ENCODE results near the gene ZNF148. TPM values are rescaled to one million over a fixed set of nuclear protein-coding genes. Genes with fewer than 3 reads are reported as not detected.
"Not testable (repeated sequence)": the region's sequence is repeated elsewhere in the genome, so short reads cannot be mapped to it uniquely, and the experiment has no call there.

ZNF148 gene
- total RNA-seq, 1 experiment from 2014 or later, result 19.7 TPM

- TF ChIP-seq, protein P1, sequence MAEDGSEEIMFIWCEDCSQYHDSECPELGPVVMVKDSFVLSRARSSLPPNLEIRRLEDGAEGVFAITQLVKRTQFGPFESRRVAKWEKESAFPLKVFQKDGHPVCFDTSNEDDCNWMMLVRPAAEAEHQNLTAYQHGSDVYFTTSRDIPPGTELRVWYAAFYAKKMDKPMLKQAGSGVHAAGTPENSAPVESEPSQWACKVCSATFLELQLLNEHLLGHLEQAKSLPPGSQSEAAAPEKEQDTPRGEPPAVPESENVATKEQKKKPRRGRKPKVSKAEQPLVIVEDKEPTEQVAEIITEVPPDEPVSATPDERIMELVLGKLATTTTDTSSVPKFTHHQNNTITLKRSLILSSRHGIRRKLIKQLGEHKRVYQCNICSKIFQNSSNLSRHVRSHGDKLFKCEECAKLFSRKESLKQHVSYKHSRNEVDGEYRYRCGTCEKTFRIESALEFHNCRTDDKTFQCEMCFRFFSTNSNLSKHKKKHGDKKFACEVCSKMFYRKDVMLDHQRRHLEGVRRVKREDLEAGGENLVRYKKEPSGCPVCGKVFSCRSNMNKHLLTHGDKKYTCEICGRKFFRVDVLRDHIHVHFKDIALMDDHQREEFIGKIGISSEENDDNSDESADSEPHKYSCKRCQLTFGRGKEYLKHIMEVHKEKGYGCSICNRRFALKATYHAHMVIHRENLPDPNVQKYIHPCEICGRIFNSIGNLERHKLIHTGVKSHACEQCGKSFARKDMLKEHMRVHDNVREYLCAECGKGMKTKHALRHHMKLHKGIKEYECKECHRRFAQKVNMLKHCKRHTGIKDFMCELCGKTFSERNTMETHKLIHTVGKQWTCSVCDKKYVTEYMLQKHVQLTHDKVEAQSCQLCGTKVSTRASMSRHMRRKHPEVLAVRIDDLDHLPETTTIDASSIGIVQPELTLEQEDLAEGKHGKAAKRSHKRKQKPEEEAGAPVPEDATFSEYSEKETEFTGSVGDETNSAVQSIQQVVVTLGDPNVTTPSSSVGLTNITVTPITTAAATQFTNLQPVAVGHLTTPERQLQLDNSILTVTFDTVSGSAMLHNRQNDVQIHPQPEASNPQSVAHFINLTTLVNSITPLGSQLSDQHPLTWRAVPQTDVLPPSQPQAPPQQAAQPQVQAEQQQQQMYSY (CRISPR knock-in tag; IDR thresholded peaks at IDR 0.05), result no peak
- TF ChIP-seq ATF1 (CRISPR knock-in tag; IDR thresholded peaks at IDR 0.05) (no peak), AFF4 (CRISPR knock-in tag; IDR thresholded peaks at IDR 0.05; ENCODE audit: borderline replicate concordance) (no peak), MXD4 (CRISPR knock-in tag; IDR thresholded peaks at IDR 0.05; ENCODE audit: borderline replicate concordance) (no peak), FOXK1 (CRISPR knock-in tag; IDR thresholded peaks at IDR 0.05) (no peak), TEAD4 (CRISPR knock-in tag; IDR thresholded peaks at IDR 0.05) (no peak), ATF6 (CRISPR knock-in tag; IDR thresholded peaks at IDR 0.05) (no peak), EMX1 (CRISPR knock-in tag; IDR thresholded peaks at IDR 0.05) (no peak)
- TF ChIP-seq, protein P2, sequence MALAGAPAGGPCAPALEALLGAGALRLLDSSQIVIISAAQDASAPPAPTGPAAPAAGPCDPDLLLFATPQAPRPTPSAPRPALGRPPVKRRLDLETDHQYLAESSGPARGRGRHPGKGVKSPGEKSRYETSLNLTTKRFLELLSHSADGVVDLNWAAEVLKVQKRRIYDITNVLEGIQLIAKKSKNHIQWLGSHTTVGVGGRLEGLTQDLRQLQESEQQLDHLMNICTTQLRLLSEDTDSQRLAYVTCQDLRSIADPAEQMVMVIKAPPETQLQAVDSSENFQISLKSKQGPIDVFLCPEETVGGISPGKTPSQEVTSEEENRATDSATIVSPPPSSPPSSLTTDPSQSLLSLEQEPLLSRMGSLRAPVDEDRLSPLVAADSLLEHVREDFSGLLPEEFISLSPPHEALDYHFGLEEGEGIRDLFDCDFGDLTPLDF (CRISPR knock-in tag; IDR thresholded peaks at IDR 0.05), result no peak
- TF ChIP-seq, protein P3, sequence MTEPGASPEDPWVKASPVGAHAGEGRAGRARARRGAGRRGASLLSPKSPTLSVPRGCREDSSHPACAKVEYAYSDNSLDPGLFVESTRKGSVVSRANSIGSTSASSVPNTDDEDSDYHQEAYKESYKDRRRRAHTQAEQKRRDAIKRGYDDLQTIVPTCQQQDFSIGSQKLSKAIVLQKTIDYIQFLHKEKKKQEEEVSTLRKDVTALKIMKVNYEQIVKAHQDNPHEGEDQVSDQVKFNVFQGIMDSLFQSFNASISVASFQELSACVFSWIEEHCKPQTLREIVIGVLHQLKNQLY (CRISPR knock-in tag; IDR thresholded peaks at IDR 0.05), result no peak
Measured at GRCh38 chr3:125349055-125349454, 26.1 kb downstream of the ZNF148 start (continued).

DNA sequence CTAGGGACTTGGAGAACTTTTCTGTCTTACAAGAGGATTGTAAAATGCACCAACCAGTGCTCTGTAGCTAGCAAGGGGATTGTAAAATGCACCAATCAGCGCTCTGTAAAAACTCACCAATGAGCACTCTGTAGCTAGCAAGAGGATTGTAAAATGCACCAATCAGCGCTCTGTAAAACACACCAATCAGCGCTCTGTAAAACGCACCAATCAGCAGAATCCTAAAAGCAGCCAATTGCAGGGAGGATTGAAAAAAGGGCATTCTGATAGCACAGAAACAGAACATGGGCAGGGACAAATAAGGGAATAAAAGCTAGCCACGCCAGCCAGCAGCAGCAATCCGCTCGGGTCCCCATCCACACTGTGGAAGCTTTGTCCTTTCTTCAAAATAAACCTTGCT, 31.8 kb downstream of the ZNF148 start:
- peaks cover 53% of the 10 kb centered on the region for H3K9me3 Mint-ChIP-seq

DNA sequence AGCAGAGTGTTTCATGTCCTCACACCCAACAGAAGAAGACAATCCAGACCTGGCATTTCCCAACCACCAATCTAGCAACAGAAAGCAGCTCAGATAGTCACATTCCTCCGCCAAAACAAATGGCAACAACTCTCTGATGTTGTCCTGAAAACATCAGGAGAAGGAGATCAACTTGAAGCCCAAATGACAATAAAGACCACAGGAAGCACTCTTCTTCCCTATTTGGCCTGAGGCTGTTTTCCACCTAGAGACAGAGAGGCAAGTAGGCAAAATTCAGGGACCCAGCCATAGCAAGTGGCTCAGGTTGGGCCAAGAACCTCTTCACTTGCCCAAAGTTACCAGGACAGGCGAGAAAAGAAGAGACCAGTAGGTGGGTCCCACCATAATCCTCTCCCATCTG, 35.0 kb downstream of the ZNF148 start:
- Mint-ChIP-seq H3K4me3 (no peak overlapping the region), H3K36me3 (peaks cover 29% of the 10 kb centered on the region), H3K27ac (no peak overlapping the region), H3K4me1 (peaks cover 19% of the 10 kb centered on the region), H3K9me3 (peaks cover 37% of the 10 kb centered on the region), H3K27me3 (ENCODE audit: low read depth) (no peaks in the 10 kb centered on the region)
- ATAC-seq, result no peak
- ChIA-PET CTCF (interaction anchor here (0.6 to 1.3 kb wide), 3 partner anchors 20 to 177 kb away, joined by 3 to 4 read pairs (median 3); no protein-coding TSS in a partner anchor), POLR2A (interaction anchor here (0.7 kb wide), 1 partner anchor 29 kb away, joined by 5 read pairs; no protein-coding TSS in a partner anchor)
- no peak for DNase-seq (ENCODE audit: low spot score)
- TF ChIP-seq, protein P4, sequence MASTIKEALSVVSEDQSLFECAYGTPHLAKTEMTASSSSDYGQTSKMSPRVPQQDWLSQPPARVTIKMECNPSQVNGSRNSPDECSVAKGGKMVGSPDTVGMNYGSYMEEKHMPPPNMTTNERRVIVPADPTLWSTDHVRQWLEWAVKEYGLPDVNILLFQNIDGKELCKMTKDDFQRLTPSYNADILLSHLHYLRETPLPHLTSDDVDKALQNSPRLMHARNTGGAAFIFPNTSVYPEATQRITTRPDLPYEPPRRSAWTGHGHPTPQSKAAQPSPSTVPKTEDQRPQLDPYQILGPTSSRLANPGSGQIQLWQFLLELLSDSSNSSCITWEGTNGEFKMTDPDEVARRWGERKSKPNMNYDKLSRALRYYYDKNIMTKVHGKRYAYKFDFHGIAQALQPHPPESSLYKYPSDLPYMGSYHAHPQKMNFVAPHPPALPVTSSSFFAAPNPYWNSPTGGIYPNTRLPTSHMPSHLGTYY (CRISPR knock-in tag; IDR thresholded peaks at IDR 0.05), result no peak
- no peak for TF ChIP-seq RORB (CRISPR knock-in tag; IDR thresholded peaks at IDR 0.05)
- no peak for TF ChIP-seq ATF3 (CRISPR knock-in tag; conservative IDR thresholded peaks at IDR 0.05)
- TF ChIP-seq, protein P5, sequence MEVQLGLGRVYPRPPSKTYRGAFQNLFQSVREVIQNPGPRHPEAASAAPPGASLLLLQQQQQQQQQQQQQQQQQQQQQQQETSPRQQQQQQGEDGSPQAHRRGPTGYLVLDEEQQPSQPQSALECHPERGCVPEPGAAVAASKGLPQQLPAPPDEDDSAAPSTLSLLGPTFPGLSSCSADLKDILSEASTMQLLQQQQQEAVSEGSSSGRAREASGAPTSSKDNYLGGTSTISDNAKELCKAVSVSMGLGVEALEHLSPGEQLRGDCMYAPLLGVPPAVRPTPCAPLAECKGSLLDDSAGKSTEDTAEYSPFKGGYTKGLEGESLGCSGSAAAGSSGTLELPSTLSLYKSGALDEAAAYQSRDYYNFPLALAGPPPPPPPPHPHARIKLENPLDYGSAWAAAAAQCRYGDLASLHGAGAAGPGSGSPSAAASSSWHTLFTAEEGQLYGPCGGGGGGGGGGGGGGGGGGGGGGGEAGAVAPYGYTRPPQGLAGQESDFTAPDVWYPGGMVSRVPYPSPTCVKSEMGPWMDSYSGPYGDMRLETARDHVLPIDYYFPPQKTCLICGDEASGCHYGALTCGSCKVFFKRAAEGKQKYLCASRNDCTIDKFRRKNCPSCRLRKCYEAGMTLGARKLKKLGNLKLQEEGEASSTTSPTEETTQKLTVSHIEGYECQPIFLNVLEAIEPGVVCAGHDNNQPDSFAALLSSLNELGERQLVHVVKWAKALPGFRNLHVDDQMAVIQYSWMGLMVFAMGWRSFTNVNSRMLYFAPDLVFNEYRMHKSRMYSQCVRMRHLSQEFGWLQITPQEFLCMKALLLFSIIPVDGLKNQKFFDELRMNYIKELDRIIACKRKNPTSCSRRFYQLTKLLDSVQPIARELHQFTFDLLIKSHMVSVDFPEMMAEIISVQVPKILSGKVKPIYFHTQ (CRISPR knock-in tag; IDR thresholded peaks at IDR 0.05), result no peak
- TF ChIP-seq CREB1 (CRISPR knock-in tag; IDR thresholded peaks at IDR 0.05), result no peak
- TF ChIP-seq FOXP1 (CRISPR knock-in tag; IDR thresholded peaks at IDR 0.05; ENCODE audit: borderline replicate concordance), result no peak
- TF ChIP-seq GRHL2 (CRISPR knock-in tag; IDR thresholded peaks at IDR 0.05; ENCODE audit: insufficient replicate concordance, severe bottlenecking), result no peak

More for the DNA sequence above, 31.8 kb downstream of the ZNF148 start:
- H3K36me3 Mint-ChIP-seq, result peaks cover 39% of the 10 kb centered on the region
- ATAC-seq; DNase-seq (ENCODE audit: low spot score); H3K27me3 Mint-ChIP-seq (ENCODE audit: low read depth); POLR2A ChIA-PET; H3K4me1 Mint-ChIP-seq; H3K4me3 Mint-ChIP-seq; CTCF ChIA-PET; H3K27ac Mint-ChIP-seq: not testable (repeated sequence)
